ENCODE results near the gene ETFBKMT. TPM values are rescaled to one million over a fixed set of nuclear protein-coding genes. Genes with fewer than 3 reads are reported as not detected.

The ETFBKMT gene
- total and polyA plus RNA-seq, 2 of the 13 experiments (the other 11 are each of a cell fraction or from before 2014, with no cell fraction given) = 0.62 to 0.93 TPM

- TF ChIP-seq ZNF329 (CRISPR knock-in tag; IDR thresholded peaks at IDR 0.05; ENCODE audit: low read depth) (peak; percentile 68; the same call in 1 of the 2 replicates), ZSCAN31 (CRISPR knock-in tag; IDR thresholded peaks at IDR 0.05; ENCODE audit: low read depth) (peak; percentile 29; the same call in 1 of the 2 replicates), SMC3 (IDR thresholded peaks at IDR 0.05; ENCODE audit: low read length) (no peak), HIVEP1 (CRISPR knock-in tag; IDR thresholded peaks at IDR 0.05) (no peak), KDM2A (CRISPR knock-in tag; IDR thresholded peaks at IDR 0.05; ENCODE audit: borderline replicate concordance, low read depth) (peak; percentile 79; the same call in 1 of the 2 replicates), ZNF3 (CRISPR knock-in tag; IDR thresholded peaks at IDR 0.05) (no peak), RFXAP (CRISPR knock-in tag; IDR thresholded peaks at IDR 0.05; ENCODE audit: borderline replicate concordance) (no peak), ZNF652 (CRISPR knock-in tag; IDR thresholded peaks at IDR 0.05; ENCODE audit: borderline replicate concordance, low read depth) (peak; percentile 93), CENPT (CRISPR knock-in tag; IDR thresholded peaks at IDR 0.05; ENCODE audit: low read depth) (no peak), MBD4 (IDR thresholded peaks at IDR 0.05; ENCODE audit: borderline replicate concordance, low read length) (no peak), TGIF2 (CRISPR knock-in tag; IDR thresholded peaks at IDR 0.05) (no peak; the same call in 1 of the 2 replicates), PRDM4 (CRISPR knock-in tag; IDR thresholded peaks at IDR 0.05; ENCODE audit: borderline replicate concordance) (no peak), AFF4 (CRISPR knock-in tag; IDR thresholded peaks at IDR 0.05) (no peak), ZBTB4 (CRISPR knock-in tag; IDR thresholded peaks at IDR 0.05; ENCODE audit: borderline replicate concordance) (no peak), GFI1 (CRISPR knock-in tag; IDR thresholded peaks at IDR 0.05; ENCODE audit: borderline replicate concordance) (no peak), ZBTB20 (CRISPR knock-in tag; IDR thresholded peaks at IDR 0.05; ENCODE audit: borderline replicate concordance, low read depth) (no peak), ZNF660 (CRISPR knock-in tag; IDR thresholded peaks at IDR 0.05; ENCODE audit: borderline replicate concordance, low read depth) (no peak), PHF21A (CRISPR knock-in tag; IDR thresholded peaks at IDR 0.05) (peak; percentile 78; the same call in 1 of the 2 replicates)
These were observed at the start of gene ETFBKMT (continued) for GRCh38 chr12:31659087-31659942.
